ENCODE results near the gene SAMD4A.
"Not testable (repeated sequence)": the region's sequence is repeated elsewhere in the genome, so short reads cannot be mapped to it uniquely, and the experiment has no call there.

The SAMD4A gene

DNA sequence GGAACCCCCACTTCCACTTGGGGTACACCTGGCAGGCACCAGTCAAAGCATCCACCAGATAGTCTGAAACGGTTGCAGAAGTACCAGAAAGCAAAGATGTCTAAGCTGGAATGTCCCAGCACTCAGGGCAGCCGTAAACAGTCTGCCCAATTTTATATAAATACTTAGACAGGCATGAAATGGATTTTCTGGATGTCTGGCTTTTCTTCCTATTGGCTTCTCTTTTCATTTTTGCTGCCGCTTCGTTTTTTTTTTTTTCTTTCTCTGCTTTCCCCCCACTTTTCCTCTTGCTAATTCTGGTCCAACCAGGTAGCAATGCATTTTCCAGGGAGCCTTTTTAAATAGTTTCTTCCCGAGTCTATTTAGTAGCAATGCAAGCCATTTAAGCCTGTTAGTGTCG, 168.0 kb downstream of the SAMD4A start:
- DNase-seq (ENCODE audit: low spot score): no peak

DNA sequence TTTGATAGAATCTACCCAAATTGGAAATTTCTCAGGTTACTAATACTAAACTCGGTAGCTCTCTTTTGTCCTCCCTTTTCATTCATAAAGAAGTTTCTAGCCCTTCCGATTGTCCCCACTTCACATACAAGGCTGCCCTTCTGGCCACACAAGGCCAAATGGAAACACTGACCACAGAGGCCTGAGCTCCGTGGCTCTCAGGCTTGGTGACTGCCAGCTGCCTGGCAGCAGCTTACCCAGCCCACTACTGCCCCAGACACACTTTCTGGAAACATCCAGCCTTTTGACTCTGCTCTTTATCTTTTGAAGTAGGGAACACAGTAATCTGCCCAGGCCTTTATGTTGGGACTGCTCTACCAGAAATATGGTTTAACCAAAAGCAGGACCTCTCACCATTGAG, 168.5 kb downstream of the SAMD4A start:
- no peak for DNase-seq (ENCODE audit: low spot score)

DNA sequence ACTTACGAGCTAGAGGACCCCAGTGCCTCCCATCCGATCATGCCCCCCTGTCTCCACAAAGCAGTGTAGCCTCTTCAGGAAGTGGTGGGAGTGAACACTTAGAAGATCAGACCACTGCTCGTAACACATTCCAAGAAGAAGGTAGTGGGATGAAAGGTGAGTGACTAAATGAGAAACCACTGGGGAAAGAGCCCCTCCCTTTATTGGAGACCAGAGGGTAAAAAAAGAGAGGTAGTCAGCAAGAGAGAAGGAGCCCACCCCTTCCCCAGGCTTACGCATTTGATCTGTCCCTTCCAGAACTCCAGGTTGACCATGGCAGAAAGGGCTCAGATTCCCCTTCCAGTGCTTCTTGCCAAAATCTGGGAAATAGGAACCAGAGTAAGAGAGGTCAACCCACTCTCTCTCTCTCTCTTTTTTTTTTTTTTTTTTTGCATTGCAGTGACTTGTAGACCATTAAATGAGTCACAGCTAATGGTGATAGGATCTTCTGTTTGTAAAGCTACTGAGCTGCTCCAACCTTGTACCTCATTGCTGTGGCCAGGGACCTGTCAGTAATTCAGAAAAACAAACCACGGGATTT, 170.3 kb downstream of the SAMD4A start:
- no peak for DNase-seq (ENCODE audit: low spot score)

DNA sequence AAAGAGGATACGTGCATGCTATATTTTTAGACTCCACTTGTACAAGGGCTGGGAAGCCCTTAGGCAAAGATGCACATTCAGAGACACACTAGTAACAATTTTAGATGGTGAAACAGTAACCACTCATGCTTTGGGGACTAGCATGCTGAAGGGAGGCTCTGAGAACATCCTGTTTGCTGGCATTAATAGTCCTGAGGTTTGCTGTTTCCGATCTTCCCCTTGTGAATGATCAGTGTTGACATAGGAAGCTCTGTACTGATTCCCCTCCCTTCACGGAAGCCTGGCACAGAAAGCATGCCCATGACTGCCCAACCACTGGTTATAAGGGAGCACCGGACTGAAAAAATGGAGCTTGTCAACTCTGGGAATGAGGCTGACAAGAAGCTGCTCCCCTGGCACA, 171.1 kb downstream of the SAMD4A start:
- DNase-seq (ENCODE audit: low spot score): no peak

DNA sequence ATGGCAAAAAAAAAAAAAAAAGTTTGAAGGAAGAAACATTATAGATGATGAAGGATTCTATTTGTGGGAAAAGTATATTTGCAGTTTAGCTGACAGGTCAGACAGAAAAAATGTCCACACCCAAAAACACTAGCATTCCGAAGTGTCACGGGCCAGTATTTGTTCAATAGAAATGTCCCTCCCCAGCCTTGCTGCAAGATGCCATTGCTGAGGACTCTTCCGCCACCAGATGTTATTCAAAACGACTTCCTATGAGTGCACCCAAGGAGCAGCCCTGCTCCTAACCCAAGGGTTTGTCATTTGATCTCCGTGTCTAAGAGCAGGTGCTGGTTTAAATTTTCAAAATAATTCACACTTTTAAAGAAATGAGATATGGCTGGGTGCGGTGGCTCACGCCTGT, 172.6 kb downstream of the SAMD4A start:
- DNase-seq (ENCODE audit: low spot score): no peak

DNA sequence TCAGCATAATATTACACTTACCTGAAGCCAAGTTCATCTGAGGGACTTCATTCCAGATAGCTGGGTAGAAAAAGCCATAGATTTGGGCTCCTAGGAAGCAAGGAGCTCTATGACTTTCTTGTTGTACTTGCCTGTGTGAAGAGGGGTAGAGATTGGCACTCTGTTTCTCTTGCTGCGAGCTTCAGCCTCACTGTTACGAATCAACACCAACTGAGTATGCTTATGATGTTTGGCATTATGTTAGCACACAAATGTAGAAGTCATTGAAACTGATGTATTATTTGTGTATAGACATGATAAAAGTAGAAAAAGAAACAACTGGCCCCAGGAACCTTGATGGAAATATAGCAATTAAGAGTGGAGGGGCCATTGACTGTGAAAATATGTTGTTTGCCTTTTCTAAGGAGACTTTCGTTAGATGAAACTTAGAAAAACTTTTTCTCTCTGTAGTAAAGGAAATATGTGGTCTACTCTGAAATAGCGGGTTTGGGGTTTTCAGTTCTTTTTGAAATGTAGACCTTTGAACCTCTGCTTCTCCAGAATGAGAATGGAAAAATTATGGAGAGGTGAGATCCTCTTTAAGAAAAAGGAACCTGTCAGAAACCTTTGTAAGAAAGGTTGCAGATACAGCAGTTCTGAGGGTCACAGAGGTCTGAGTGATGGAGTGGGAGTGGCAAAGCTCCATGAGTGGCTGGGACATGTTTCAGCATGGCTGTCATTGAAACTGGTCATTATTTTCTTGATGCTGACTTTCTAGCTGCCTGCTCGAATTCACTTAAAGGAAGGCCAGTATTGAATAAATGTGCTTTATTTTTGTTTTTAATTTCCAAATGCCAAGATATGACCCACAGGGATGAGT, 175.8 kb downstream of the SAMD4A start:
- DNase-seq (ENCODE audit: low spot score): no peak

DNA sequence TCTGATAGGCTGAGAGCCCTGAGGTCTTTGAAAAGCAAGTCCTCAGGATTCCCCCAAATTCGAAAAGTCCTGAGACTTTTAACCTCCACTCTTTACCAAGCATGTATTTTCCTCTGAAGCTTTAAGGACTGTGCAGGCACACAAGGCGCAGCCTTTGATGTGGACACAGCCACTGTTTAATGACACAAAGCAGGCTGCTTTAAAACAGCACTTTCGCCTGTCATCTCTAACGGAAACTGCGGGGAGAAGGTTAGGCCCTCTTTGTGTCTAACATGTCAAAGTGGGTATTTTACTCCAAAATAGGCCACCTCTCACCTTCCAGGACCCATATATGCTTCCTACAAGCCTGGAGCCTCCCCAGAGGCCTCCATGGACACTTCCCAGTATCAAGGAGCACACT, 176.5 kb downstream of the SAMD4A start:
- no peak for DNase-seq (ENCODE audit: low spot score)

DNA sequence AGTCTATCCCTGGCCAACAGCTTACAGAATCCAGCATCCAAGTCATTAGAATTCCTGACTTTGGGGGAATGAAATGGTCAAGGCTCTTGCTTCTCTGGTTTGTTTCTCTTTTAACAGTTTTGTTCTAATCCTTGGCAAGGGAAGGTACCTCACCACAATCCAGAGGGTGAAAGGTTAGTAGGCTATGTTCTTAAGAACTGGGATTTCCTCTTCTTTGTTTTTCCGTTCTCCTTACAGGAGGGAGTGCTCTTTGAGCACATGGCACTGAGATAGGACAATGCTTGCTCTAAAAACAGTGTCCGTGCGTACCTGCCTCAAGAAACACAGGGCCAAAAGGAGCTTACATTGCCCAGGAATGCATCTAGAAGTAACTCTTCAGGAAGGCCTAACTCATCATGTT, 179.1 kb downstream of the SAMD4A start:
- DNase-seq (ENCODE audit: low spot score): no peak

DNA sequence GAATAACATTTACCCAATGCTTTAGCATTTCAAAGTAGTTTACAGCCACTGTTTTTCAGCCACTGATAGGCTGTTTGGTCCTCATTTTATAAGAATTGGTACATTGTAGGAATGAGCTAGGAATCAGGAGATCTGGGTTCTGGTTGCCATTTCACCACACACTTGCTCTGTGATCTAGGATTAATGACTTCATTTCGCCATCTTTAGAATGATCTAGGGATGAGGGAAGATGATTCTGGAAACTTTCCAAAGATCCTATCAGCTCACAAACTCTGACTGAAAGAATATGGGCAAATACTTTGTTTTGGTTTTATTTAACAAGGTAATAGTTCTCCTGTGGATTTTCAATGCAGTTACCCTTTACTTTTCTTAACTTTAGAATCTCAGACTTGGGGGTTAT, 180.7 kb downstream of the SAMD4A start:
- DNase-seq (ENCODE audit: low spot score): no peak

DNA sequence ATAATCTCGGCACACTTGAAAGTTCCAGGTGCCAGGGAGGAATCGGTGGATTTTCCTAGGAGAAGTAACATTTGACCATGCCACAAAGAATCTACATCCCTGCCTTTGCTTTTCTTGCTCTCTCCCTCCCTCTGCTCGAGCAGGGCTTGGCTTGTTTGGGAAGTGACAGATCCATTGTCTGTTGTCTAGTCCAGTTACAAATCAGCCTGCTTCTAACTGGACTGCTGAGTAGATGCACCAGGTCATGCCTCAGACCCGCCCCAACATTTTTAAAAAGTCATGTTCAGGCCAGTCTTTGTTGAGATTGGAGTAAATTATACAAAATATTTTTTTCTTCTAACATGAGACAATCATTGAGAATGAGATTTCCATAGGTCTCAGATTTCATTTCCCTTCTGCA, 182.3 kb downstream of the SAMD4A start:
- DNase-seq (ENCODE audit: low spot score): no peak

DNA sequence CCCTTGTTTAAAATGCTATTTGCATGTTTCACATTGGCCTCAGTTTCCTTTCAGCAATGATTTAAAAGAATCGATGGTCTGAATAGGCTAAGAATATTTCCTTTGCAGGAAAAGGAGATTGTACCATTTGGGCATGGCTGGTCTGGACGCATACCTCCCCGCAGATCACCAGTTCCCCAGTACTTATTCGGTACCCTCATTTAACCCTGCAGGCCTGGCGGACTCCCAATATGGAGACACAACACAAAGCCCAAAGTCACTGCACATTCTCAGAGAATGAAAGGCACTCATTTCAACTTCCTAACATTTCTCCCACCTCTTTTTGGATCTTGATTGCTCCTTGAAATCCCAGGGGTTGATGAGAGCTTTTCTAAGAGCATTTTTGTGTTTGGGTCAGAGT, 182.8 kb downstream of the SAMD4A start:
- DNase-seq (ENCODE audit: low spot score): no peak

DNA sequence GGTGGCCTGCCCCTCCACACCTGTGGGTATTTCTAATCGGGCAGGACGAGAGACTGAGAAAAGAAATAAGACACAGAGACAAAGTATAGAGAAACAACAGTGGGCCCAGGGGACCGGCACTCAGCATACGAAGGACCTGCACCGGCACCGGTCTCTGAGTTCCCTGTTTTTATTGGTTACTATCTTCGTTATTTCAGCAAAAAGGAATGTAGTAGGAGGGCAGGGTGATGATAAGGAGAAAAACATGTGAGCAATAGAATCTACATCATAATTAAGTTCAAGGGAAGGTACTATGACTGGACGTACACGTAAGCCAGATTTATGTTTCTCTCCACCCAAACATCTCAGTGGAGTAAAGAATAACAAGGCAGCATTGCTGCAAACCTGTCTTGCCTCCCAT, 185.7 kb downstream of the SAMD4A start:
- not testable (repeated sequence) for DNase-seq (ENCODE audit: low spot score)

DNA sequence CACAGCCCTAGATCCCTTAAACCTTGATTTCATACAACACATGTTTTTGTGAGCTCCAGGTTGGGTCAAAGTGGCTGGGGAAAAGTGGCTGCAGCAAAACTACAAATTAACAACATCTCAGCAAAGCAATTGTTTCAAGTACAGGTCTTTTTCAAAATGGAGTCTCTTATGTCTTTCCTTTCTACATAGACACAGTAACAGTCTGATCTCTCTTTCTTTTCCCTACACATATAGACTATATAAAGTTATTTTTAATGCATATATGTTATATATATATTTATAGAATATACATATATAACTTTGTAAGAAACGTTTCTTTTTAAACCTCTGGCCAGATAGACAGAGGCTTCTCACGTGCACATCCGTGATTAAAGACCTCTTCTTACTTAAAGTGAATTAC, 186.5 kb downstream of the SAMD4A start:
- DNase-seq (ENCODE audit: low spot score): not testable (repeated sequence)

DNA sequence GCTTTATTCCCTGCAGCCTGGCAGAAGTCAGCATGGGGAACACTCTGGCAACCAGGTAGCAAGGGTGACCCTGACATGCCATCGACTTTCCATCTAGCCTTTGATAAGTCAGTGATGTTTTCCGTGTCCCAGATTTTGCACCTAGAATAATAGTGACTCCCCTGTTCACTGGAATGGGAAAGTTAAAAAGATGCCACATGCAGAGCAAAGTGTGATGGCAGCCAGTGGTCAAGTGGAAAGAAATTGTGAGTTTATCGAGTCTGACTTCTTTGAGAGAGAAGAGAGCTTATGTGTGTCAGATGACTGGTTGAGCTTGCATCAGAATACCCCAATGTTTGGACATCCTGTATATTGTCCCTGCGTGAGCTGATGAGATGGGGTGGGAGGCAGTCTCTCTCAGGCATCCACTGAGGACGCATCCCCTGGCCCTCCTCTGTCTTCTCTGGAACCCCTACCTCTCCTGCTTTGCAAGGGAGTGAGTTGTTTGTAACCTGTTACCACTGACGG, 187.2 kb downstream of the SAMD4A start:
- no peak for DNase-seq (ENCODE audit: low spot score)

DNA sequence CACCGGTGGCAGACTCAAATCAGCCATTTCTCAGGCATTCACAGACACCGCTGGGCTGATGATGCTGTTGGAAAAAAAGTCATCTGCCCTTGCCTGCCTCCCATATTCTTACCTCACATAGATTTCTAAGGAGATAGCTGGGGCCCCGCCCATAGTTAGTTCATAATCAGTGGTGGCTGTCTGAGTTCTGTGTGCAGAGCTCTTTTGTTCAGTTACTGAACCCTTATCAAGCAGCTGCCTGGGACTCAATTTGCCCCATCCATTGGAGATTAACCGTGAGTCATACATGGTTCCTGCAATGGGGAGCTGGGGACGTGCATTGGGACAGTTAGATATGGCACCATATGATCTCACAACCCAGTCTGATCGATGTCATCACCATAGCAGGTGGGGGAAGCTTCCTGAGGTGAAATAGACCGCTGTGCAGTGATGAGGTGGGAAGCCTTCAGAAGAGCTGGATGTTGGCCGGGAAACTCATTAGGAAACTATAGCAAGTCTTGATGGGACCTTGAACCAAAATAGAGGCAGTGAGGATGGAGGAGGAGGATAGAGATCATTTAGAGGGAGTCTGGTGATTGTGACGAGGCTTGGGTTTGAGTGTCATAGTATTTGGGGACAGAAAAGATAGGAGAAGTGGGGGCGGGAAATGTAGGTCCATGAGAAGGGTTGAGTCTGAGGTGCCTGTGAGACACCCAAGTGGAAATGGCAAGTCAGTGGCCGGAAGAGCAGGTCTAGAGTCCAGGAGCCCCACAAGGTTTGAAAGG, 187.9 kb downstream of the SAMD4A start:
- DNase-seq (ENCODE audit: low spot score): no peak

DNA sequence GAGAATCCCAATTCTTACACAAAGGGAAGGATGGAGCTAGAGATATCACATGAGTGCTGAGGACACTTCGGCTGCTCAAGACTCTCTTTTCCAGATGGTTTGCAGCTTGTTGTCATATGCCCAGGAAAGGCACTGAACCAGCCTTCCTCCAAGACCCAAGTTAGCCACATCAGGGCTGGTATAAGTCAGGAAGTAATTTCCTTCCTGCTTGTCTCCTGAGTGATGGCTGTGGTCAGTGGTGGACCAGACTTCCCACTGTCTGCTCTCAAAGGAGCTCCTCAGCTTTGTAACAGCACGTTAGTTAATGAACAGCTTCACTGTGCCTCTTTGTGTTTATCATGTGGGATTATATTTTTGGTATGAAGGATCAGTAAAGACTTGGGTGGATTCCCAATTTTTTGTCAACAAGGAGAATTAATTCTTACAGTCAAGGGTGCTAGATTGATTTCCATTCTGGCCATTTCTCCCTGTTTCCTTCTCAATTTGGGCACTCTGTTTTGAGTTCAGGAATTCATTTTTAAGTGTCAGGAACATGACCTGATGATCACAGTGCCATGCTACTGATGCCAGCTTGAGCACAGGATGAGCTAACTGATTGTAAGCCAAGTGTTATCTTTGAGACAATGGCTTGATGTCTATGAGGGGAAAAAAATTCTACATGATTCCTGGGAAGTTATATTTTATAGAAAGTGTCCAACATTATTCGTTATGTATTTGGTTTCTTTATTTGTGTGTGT, 189.9 kb downstream of the SAMD4A start:
- no peak for DNase-seq (ENCODE audit: low spot score)

DNA sequence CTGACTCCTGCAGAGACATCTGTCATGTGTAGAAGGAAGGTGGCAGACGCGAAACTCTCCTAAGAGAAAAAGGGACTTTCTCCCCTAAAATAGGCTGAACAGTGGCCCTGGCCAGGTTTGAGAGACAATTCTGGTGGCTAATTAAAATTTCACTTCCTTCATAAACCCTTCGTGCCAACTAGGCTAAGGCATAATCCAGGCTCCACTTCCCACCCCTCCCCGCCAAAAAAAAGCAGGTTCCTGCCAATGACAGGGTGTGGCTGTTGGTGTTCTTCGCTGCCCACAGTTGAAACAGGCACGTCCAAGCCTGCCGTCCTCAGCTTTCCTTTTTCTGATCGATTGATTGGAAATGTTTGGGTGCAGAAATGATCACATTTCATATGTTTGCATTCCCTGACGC, 191.1 kb downstream of the SAMD4A start:
- no peak for DNase-seq (ENCODE audit: low spot score)

DNA sequence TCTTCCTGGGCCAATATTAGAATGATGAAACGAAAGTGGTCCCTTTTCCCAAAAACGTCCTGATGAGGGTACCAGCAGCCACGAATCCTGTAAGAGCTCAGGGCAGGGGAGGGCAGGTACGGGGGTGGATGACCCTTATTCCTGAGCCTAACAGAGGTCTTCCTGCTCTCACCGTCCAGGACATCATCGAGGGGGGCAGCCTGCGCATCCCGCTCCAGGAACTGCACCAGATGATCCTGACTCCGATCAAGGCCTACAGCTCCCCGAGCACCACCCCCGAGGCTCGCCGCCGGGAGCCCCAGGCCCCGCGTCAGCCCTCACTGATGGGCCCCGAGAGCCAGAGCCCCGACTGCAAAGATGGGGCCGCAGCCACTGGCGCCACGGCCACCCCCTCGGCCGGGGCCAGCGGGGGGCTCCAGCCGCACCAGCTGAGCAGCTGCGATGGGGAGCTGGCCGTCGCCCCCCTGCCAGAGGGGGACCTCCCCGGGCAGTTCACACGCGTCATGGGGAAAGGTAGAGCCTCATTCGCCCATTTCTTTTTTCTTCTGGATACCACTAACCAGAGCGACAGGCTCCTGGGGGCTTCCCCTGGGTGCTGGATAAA, 193.2 kb downstream of the SAMD4A start:
- DNase-seq (ENCODE audit: low spot score): no peak

DNA sequence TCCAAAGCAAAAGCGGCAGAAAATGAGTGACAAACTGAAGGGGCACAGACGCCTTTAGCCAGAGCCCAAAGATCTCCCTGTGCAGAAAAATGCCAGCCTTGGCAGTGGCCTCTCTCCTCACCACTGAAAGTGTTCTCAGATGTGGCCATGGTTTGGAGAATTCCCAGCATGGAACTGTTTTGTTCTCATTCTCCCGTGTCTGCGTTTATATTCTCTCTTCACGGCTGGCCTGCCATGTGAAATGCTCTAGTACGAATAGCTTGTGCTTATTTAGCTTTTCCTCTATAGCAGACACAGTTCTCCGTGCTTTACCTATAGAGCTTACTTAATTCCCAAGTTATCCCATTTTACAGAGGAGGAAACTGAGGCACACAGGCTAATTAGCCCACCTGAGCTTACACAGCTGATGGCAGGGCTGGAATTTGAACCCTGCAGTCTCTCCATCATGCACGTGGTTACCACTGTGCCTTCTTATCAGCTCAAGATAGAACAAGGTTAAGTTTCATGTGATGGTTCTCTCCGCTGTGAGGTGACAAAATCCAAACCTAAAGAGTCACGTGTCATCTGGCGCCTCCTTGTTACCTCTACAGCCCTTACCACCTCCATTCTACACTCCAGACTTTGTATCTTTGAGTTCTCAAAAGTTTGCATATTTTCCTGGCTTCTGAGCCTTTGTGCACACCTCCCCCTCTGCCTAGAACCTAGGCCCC, 194.1 kb downstream of the SAMD4A start:
- DNase-seq (ENCODE audit: low spot score): no peak

DNA sequence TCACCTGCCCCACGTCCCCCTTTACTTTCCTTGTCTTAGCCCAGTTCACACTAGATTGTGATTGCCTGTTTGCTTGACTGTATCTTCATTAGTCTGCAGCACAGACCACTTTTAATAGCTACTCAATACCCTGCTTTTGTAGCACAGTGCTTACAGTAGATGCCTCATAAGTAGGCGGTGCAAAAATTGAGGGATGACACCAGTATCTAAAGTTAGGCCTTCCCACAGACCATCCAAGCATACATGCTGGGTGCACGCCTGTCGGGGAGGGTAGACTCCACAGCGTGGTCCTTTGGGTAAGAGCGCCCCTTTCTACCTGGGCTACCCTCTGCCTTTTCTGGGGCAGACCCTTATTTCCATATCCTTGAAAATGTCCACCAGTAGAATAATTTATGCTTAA, 194.9 kb downstream of the SAMD4A start:
- no peak for DNase-seq (ENCODE audit: low spot score)

DNA sequence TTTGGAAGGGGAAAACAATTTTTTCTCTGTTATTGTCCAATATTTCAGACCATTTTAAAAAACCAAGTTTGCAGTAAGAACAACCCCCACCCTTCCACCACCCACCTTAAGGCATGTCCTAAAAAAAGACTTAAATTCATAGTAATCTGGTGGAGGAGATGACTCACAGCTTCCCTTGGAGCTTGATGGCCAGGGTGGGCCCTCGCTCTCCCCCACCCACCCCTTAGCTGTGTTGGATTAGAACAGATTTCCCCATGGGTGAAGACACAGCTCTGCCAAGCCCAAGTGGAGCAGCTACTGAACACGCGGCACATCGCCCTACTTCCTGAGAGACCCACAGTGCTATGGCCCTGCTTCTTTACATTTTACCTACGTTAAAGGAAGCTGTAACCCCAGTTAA, 195.4 kb downstream of the SAMD4A start:
- DNase-seq (ENCODE audit: low spot score): no peak
